Measurements from ENCODE around the gene C2orf92.

DNA sequence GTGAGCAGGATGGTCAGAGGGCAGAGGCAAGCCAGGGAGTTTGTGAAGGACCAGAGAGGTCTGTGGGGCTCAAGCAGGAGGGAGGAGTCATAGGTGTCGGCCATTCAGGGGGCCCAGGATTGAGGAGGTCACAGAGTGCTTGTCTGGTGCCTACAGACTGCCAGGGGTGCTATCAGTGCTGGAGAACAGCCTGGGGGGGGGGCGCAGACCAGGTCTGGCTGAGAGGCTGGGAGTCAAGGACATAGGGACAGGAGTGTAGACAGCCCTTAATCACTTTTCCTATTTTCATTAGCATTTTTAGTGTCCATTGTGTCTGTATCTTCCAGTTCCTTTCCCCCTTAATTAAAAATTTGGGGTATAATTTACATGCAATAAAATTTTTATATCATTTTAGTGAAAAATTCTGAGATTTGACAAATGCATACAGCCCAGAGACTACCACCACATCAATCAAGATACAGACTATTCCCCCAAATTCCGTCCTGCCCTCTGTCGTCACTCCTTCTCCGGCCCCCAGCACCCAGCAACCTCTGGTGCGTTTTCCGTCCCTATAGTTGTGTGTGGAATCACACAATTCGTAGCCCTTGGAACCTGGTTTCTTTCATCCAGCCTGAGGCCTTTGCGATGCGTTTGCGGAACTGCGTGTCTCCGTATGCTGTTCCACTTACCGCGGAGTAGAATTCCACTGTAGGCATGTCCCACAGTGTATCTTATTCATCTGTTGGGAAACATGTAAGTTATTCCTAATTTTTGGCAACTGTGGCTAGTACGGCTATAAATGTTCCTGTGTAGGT is 50.0 kb downstream of the C2orf92 start:
- TF ChIP-seq, protein P1, sequence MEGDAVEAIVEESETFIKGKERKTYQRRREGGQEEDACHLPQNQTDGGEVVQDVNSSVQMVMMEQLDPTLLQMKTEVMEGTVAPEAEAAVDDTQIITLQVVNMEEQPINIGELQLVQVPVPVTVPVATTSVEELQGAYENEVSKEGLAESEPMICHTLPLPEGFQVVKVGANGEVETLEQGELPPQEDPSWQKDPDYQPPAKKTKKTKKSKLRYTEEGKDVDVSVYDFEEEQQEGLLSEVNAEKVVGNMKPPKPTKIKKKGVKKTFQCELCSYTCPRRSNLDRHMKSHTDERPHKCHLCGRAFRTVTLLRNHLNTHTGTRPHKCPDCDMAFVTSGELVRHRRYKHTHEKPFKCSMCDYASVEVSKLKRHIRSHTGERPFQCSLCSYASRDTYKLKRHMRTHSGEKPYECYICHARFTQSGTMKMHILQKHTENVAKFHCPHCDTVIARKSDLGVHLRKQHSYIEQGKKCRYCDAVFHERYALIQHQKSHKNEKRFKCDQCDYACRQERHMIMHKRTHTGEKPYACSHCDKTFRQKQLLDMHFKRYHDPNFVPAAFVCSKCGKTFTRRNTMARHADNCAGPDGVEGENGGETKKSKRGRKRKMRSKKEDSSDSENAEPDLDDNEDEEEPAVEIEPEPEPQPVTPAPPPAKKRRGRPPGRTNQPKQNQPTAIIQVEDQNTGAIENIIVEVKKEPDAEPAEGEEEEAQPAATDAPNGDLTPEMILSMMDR (conservative IDR thresholded peaks at IDR 0.05 in 1 of 2, IDR thresholded peaks at IDR 0.05 in 1 of 2; ENCODE audit: low read depth in 1 of 2, low read length in 2 of 2), result no peak
- TF ChIP-seq EZH2 (IDR thresholded peaks at IDR 0.05; ENCODE audit: low read length, missing control alignments), result no peak

Measured in fibroblast of lung (primary cell).